DND-41 (cell line): ENCODE data around the gene CLEC19A.

ENCODE experiments used
- EZH2 ChIP-seq: IDR thresholded peaks from 3 replicates; pipeline ENCODE4 v1.6.1; 2012; ENCODE audit warnings: borderline replicate concordance, low read depth, mild to moderate bottlenecking, moderate library complexity, low read length, inconsistent platforms; ENCODE audit not compliant: severe bottlenecking
- TF ChIP-seq, protein P1 (sequence below): IDR thresholded peaks from 2 replicates; pipeline ENCODE4 v1.5.1; 2012; ENCODE audit warnings: borderline replicate concordance, low read length, moderate library complexity, mild to moderate bottlenecking; ENCODE audit not compliant: poor library complexity, severe bottlenecking; ENCODE audit errors: extremely low read depth

GRCh38 chr16:19309178-19309577, 23.6 kb downstream of the CLEC19A start:
- TF ChIP-seq EZH2 = no peak
- TF ChIP-seq, protein P1, sequence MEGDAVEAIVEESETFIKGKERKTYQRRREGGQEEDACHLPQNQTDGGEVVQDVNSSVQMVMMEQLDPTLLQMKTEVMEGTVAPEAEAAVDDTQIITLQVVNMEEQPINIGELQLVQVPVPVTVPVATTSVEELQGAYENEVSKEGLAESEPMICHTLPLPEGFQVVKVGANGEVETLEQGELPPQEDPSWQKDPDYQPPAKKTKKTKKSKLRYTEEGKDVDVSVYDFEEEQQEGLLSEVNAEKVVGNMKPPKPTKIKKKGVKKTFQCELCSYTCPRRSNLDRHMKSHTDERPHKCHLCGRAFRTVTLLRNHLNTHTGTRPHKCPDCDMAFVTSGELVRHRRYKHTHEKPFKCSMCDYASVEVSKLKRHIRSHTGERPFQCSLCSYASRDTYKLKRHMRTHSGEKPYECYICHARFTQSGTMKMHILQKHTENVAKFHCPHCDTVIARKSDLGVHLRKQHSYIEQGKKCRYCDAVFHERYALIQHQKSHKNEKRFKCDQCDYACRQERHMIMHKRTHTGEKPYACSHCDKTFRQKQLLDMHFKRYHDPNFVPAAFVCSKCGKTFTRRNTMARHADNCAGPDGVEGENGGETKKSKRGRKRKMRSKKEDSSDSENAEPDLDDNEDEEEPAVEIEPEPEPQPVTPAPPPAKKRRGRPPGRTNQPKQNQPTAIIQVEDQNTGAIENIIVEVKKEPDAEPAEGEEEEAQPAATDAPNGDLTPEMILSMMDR = no peak
